HG02981 (cell line): ENCODE data around the gene SORBS2.

Experiments used
- ATAC-seq: cut with Tn5 transposase; IDR thresholded peaks from one replicate; pipeline ENCODE4 v1.9.1; 2021; ENCODE audit warnings: mild to moderate bottlenecking, moderate library complexity; ENCODE audit not compliant: unreplicated experiment

Gene SORBS2

GRCh38 chr4:185597532-185598188, 214.3 kb downstream of the SORBS2 start:
- ATAC-seq: peak; percentile 84

GRCh38 chr4:185592845-185593488, 219.0 kb downstream of the SORBS2 start:
- no peak for ATAC-seq

- ATAC-seq: no peak
Measured at GRCh38 chr4:185592438-185592837, 219.6 kb downstream of the SORBS2 start.

GRCh38 chr4:185591679-185592141, 220.3 kb downstream of the SORBS2 start:
- ATAC-seq: no peak

DNA sequence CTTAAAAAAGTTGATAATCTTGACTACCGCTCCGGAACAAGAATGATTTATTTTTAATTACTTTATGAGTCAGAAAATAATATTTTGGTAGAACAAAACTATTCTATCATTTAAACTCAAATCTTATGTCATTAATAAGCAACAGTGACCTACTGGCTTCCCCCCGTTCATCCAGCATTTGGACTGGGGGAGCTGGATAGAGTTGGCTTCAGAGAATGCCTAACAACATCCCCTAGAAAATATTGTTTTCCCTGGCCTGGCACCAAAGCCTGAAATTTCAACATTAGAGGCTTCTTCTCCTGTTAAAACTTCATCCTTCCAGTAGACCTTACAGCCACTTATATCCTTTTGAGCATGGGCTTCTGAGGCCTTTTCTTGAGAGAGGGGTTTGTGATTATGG, 221.0 kb downstream of the SORBS2 start:
- ATAC-seq: no peak

DNA sequence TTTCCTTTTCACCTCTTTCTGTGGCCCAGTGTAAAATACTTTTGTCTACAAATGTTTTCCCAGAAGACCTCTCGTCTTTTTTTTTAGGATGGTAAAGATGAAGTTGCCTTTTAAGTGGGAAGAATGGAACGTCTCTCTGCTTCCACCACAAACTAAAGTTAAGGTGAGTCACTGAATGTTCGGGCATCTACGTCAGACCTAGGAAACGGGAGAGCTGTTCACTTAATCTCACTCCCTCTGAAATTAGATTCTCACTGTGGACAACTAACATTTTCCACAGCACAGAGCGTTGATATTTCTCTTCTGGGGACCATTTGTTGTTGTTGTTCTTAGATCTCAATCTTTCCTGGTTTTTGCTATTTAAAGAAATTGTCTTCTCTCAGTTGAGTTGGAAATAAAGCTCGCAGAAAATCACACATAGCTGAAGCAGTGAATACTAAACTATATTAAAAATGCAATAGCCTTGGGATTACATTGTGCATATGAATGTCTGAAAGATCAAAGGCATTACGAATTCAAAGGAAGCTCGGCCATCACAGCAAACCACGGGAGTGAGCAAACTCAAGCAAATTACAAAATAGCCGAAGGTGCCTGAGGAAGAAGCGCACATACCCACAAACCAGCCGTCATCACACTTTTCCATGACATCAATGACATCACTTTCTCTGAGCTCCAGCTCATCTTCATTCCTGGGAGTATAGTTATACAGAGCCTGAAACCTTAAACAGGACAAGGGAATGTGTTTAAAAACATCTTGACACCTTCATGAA, 222.7 kb downstream of the SORBS2 start:
- no peak for ATAC-seq

DNA sequence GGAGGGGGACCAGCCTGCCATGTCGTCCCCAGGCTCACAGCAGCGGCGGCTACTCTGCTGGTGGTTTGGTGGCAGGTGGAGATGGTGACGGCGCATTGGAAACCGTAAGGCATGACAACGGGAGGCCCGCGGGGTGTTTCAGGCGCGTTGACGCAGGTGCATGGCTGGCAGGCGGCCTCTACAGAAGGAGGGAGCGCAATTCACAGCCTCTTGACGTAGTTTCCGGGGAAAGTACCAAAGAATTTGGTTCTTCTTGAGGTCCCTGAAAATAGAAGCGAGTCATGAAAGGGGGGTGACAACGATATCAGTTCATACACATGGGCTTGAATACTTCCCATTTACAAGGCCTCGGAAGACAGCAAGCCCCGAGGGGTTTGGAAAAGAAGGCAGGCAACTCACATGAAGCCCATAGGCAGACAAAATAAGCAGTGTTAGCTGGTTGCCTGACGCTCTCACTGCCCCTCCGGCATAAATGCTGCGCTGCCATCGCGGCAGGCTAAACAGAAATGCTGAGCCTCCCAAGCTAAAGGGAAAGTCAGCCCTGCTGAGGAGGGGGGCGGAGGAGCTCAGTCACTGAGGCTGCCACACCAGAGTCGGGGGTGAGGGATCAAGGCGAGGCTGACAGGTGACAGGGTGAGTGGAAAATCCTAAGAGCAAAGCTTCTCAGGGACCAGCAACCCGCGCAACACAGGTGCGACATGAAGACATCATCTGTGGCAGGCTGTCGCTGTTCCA, 224.4 kb downstream of the SORBS2 start:
- ATAC-seq: peak; percentile 96

GRCh38 chr4:185587030-185587426, 225.0 kb downstream of the SORBS2 start:
- no peak for ATAC-seq

- ATAC-seq: no peak
Measured at GRCh38 chr4:185585211-185585610, 226.8 kb downstream of the SORBS2 start.

DNA sequence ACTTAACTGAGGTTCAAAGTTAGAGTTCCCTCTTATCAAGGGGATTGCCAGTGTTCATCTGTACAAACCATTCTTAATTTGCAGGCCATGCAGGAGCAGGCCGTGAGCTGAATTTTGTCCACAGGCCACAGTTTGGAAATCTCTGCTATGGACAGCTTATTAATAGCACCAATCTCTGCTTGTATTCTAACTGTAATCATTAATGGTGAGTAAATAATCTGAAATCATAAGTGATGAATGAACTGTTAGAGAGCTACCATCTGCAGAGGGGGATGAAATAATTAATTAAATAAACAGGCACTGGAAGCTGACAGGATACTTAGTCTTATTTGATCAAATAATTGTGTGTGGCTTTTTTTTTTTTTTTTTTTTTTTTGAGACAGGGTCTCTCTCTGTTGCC, 228.2 kb downstream of the SORBS2 start:
- ATAC-seq: no peak

- ATAC-seq: no peak
Measured at GRCh38 chr4:185582651-185583400, 229.2 kb downstream of the SORBS2 start.

DNA sequence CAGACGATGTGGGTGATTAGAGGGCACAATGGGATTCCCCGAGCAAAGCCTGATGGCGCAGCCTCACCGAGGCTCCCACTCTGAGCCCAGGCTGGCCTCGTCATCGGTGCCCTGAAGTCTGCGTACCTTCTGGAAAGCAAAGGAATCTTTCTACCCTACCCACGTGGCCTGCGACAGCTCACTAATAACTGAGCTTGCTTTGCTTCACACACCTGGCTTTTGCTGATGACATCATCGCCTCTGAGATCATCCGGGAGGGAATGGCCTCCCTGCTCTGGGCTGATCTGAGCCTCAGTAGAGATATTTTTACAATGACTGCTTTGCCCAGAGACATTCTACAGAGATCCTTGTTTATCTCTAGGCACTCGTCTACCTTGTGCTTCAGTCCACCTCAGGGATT, 231.3 kb downstream of the SORBS2 start:
- ATAC-seq: no peak

GRCh38 chr4:185578284-185578683, 233.7 kb downstream of the SORBS2 start:
- ATAC-seq: no peak

- ATAC-seq: no peak
Measured at GRCh38 chr4:185576962-185577950, 234.7 kb downstream of the SORBS2 start.

DNA sequence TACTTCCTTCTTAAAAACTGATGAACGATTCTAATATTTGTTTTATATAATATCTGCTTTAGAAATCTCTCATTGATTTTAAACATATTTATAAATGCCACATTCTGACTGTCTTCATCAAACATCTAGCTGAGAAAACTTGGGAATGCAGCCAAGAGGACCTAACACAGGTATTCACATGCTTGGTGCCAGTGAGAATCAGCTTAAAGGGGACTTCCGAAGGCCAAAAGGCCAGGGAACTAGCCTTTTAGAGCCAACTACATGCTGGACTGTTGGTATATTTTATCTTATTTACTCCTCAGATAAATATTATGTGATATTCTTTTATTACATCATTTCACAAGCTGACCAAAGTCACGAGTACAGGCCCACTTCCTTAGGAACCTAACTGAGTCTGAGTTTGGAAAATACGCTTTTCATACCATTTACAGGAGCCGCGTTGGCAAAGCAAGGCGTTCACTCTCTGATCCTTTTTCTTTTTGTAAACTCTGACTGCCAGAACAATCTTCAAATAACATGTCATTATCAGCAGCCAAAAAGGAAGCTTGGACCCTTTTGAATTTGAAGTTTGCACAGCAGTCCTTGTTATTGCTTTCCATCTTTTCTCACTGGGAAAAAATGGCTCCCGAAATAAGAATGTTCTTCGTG, 235.6 kb downstream of the SORBS2 start:
- ATAC-seq: no peak

- ATAC-seq: no peak
Measured at GRCh38 chr4:185573651-185574199, 238.3 kb downstream of the SORBS2 start.

DNA sequence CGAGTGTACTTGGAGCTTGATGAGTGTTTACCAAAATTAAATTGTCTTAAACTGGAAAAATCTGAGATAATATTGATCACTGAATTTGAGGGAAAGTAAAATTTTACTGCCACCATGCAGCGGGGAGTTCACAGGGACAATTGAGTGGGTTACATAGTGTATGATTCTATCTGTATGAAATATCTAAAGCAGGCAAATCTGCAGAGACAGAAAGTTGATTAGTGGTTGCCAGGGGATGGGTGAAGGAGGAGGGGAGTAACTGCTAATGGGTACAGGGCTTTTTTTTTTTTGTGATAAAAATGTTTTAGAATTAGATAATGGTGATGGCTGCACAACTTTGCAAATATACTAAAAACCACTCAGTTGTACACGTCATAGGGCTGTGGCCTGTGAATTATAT, 241.3 kb downstream of the SORBS2 start:
- ATAC-seq: no peak
